Naive B cell (primary cell): ENCODE data around the gene PMM2. TPM values are rescaled to one million over a fixed set of nuclear protein-coding genes. Genes with fewer than 3 reads are reported as not detected.
"Not testable (repeated sequence)": the region's sequence is repeated elsewhere in the genome, so short reads cannot be mapped to it uniquely, and the experiment has no call there.

ENCODE experiments used
- ATAC-seq, 2 donors: fragments of 150-1000 bp; cut with Tn5 transposase; 2 replicates each; pipeline ENCODE4 v1.10.0; 2021; ENCODE audit warnings: low read depth in 2 of 2, mild to moderate bottlenecking in 2 of 2, moderate library complexity in 2 of 2
- DNase-seq: peaks from one replicate; pipeline ENCODE4 v3.0.0; 2022
- H3K27ac Mint-ChIP-seq, 6 donors: one replicate each; pipeline ENCODE4 v1.8.0; 2020 to 2022; ENCODE audit warnings: mild to moderate bottlenecking in 6 of 6, mixed read lengths in 6 of 6, moderate library complexity in 5 of 6, inconsistent platforms in 2 of 6
- H3K27me3 Mint-ChIP-seq, 3 donors: one replicate each; pipeline ENCODE4 v1.8.0; 2021 to 2022; ENCODE audit warnings: mixed read lengths in 3 of 3, mild to moderate bottlenecking in 1 of 3
- H3K36me3 Mint-ChIP-seq, 2 donors: one replicate each; pipeline ENCODE4 v1.8.0; 2020 to 2022; ENCODE audit warnings: mixed read lengths in 2 of 2, inconsistent platforms in 1 of 2, mild to moderate bottlenecking in 1 of 2
- H3K4me1 Mint-ChIP-seq, 3 donors: one replicate each; pipeline ENCODE4 v1.8.0; 2020 to 2022; ENCODE audit warnings: mixed read lengths in 3 of 3, inconsistent platforms in 1 of 3, mild to moderate bottlenecking in 1 of 3, moderate library complexity in 1 of 3
- H3K4me3 Mint-ChIP-seq, 8 donors: one replicate each; pipeline ENCODE4 v1.8.0; 2020 to 2022; ENCODE audit warnings: mild to moderate bottlenecking in 8 of 8, mixed read lengths in 8 of 8, moderate library complexity in 8 of 8, inconsistent platforms in 2 of 8
- H3K9me3 Mint-ChIP-seq, 7 donors: one replicate each; pipeline ENCODE4 v1.8.0; 2020 to 2022; ENCODE audit warnings: mixed read lengths in 7 of 7, mild to moderate bottlenecking in 5 of 7, inconsistent platforms in 2 of 7, moderate library complexity in 1 of 7
- polyA plus RNA-seq, 6 donors: library from polyadenylated mRNA; unstranded; fragments of 300-500 nt; fragmentation: Illumina TruSeq; gene quantifications; one replicate each; pipeline ENCODE4 v1.2.3, GENCODE V29; 2021; ENCODE audit warnings: low read depth in 6 of 6

Gene PMM2
- polyA plus RNA-seq, 6 donors from 2014 or later = 19.8 to 33.0 (median 25.1) TPM

DNA sequence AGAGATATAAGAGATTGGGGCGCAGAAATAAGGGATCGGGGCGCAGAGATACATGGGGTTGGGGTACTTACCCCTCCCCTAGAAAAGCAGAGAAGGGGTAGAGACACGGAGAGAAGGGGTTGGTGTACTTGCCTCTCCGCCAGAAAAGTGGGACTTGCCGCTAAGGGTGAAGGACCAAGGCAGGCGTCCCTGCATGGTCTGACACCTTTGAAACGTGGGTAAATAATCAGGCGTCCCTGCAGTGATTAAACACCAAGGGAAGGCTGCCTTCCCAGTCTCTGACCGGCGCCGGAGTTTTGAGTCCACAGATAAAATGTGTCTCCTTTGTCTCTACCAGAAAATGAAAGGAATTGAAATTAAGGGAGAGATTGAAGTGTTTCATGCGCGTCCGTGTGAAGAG is 40.0 kb downstream of the PMM2 start:
- DNase-seq, ATAC-seq, H3K36me3 Mint-ChIP-seq, H3K27me3 Mint-ChIP-seq, H3K9me3 Mint-ChIP-seq, H3K27ac Mint-ChIP-seq, H3K4me3 Mint-ChIP-seq: not testable (repeated sequence)
- peaks cover 0 to 17% (median 12%) of the 10 kb centered on the region in 3 donors for H3K4me1 Mint-ChIP-seq

DNA sequence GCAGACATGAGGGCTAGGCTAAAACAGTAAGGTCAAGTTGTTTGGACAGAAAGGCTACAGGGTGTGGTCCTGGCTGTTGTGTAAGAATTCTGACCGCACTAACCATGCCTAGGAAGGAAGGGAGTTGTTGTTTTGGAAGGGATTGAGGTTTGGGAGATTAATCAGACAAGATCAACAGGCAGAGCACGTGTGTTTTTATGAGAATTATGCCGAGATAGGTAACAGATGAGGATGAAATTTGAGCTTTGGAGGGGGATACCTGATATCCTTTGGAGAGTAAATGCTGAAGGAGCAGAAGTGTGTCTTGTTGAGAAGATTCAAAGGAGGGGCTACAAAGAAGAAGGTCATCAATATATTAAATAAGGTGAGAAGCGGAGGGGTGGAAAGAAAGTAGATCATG is 44.4 kb downstream of the PMM2 start:
- H3K27me3 Mint-ChIP-seq, H3K4me3 Mint-ChIP-seq, H3K9me3 Mint-ChIP-seq, DNase-seq, H3K36me3 Mint-ChIP-seq, ATAC-seq: not testable (repeated sequence)
- H3K27ac Mint-ChIP-seq = peak overlapping the region in 3 of 6 donors; percentile 51 to 82 (median 78)
- H3K4me1 Mint-ChIP-seq = peaks cover 8 to 32% (median 16%) of the 10 kb centered on the region in 3 donors

DNA sequence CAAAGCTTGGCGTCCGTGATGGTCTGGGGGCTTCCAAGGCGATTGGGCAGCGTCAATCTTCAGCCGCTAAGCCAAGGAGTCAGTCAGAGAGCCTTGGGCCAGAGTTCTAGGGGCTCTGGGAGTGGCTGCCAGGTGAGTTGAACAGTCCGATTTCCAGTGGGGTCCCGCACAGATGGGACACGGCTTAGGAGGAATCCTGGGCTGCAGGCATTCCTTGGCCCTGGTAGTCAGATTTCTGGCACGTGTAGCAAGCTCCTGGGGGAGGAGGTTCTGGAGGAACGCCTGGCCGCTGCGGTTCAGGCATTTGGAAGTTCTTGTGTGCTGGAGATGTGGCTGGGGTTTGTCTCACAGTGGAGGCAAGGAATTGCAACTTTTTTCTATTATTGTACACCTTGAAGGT is 45.7 kb downstream of the PMM2 start:
- H3K9me3 Mint-ChIP-seq, ATAC-seq, H3K36me3 Mint-ChIP-seq, H3K4me3 Mint-ChIP-seq, DNase-seq, H3K27me3 Mint-ChIP-seq: not testable (repeated sequence)
- peak overlapping the region in 1 of 6 donors; percentile 77 for H3K27ac Mint-ChIP-seq
- H3K4me1 Mint-ChIP-seq = peaks cover 8 to 32% (median 16%) of the 10 kb centered on the region in 3 donors

DNA sequence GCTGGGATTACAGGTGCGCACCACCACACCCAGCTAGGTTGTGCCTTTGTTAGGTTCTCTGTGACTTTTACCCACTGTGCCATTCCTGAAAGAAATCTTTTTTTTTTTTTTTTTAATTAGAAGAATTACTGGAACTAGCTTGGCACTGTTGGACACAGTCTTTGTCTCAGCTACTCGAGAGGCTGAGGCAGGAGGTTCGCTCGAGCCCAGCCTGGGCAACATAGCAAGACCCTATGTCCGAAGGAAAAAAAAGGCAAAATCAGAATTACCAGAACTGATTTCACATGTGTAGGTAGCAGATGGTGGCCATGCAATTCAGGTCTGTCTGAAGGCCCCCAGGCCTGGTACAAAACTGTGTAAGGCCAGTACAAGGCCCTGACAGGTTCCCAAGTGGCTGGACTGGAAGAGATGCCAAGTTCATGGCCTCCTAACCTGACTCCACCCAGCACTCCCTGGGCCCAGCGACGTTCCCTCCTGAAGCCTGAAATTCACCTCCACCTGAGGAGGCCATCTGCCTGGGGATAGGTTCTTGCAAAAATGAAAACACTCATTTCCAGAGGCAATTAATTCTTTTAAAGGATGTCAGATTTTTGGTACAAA is 48.2 kb downstream of the PMM2 start:
- Mint-ChIP-seq H3K4me1 (peaks cover 22 to 42% (median 29%) of the 10 kb centered on the region in 3 donors), H3K4me3 (no peak overlapping the region), H3K27ac (peak overlapping the region in 2 of 6 donors; percentile 78 to 89), H3K27me3 (no peaks in the 10 kb centered on the region), H3K9me3 (no peaks in the 10 kb centered on the region), H3K36me3 (peaks cover 0 to 11% of the 10 kb centered on the region in 2 donors)
- ATAC-seq (no peak), DNase-seq (no peak)

DNA sequence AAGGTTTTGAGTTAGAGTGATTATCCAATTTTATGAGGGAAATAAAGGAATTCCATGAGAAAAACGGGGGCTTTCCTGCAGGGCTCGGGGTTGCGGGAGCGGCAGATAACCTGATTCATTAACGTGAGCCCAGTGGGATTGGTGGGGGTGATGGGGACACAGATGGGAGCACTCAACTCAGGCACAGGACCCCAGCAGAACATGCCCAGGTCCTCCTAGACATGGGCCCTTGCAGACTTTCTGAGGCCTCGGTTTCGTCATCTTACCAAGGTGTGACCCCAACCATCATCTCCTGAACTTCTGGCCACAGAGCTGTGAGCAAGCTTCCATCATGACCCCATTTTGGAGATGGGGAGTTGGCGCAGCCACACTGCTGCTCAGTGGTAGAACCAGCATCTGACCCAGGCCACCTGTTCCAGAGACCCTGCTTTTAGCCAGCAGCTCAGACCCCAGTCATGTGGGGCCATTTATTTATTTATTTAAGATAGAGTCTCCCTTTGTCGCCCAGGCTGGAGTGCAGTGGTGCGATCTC is 48.8 kb downstream of the PMM2 start:
- Mint-ChIP-seq H3K4me3 (no peak overlapping the region), H3K36me3 (peaks cover 0 to 11% of the 10 kb centered on the region in 2 donors), H3K27me3 (no peaks in the 10 kb centered on the region), H3K9me3 (no peaks in the 10 kb centered on the region), H3K27ac (peak overlapping the region in 1 of 6 donors; percentile 81), H3K4me1 (peaks cover 29 to 44% (median 30%) of the 10 kb centered on the region in 3 donors)
- DNase-seq (no peak), ATAC-seq (no peak)

DNA sequence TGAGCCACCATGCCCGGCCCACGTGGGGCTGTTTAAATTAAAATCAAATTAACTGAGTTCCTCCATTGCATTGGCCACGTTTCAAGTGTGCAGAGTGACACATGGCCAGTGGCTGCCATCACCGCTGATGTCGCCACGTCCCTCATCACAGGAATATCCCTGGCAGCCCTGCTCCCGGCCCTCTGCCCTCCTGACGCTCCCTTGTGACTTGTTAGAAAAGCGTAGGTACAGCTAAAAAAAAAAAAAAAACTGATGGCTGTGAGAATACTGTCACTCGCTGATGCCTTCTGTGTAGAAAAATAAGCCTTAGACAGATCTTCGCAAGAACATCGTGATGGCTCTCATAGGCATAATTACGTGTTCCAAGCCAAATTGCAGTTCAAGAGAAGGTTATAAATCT is 49.5 kb downstream of the PMM2 start:
- Mint-ChIP-seq H3K36me3 (peaks cover 0 to 11% of the 10 kb centered on the region in 2 donors), H3K4me3 (no peak overlapping the region), H3K9me3 (no peaks in the 10 kb centered on the region), H3K27me3 (no peaks in the 10 kb centered on the region), H3K4me1 (peaks cover 28 to 44% (median 32%) of the 10 kb centered on the region in 3 donors), H3K27ac (no peak overlapping the region)
- ATAC-seq (no peak), DNase-seq (no peak)

DNA sequence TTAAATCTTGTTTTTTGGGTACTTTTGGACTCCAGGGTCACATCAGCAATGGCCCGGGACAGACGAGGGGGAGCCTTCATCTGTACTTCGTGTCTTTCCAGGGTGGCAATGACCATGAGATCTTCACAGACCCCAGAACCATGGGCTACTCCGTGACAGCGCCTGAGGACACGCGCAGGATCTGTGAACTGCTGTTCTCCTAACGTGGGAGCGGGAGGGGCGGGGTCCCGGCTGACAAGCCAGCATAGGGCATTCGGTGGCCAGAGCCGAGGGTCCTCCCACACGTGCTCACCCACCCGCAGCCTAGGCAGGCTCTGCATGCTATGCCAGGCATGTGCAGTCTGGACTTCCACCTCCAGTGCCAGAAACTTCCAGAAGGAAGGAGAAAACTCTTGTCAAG is 50.0 kb downstream of the PMM2 start:
- Mint-ChIP-seq H3K27ac (peak overlapping the region in 1 of 6 donors; percentile 24), H3K36me3 (peaks cover 0 to 11% of the 10 kb centered on the region in 2 donors), H3K4me3 (no peak overlapping the region), H3K27me3 (no peaks in the 10 kb centered on the region), H3K4me1 (peaks cover 23 to 39% (median 32%) of the 10 kb centered on the region in 3 donors), H3K9me3 (no peaks in the 10 kb centered on the region)
- ATAC-seq = no peak
- DNase-seq = no peak

DNA sequence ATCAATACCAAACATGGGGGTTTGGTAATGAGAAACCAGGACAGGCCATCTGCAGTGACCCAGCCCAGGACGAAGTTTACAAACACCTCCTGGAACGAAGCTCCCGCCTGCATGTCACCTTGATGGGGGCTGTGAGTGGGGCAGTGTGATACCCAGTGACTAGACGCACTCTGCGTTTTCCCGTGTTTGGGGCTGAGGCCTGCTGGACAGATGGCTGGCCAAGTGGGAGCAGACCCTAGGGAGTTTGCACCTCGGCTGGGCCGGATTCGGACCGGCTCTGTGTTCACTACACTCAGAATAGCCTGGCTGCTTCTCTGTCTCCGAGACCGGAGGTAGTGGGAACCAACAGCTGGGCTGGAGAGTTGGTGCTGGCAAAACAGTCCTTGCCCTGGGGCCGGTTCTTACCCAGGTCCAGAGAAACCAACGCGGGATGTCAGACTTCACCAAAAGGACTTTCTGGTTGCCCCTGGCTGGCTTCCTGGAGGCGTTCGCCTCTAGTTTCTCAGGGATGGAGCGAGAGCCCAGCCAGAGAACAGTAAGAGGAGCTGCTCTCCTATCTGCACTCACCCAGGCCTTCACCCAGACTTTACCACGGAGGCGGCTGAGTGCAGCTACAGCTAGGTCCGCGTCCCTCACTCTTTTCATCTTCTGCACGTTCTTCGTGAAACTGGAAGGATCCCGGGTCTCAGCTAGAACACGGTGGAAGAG is 50.7 kb downstream of the PMM2 start:
- H3K9me3 Mint-ChIP-seq = no peaks in the 10 kb centered on the region
- H3K27me3 Mint-ChIP-seq = no peaks in the 10 kb centered on the region
- DNase-seq (no peak), ATAC-seq (no peak)
- peaks cover 21 to 33% (median 32%) of the 10 kb centered on the region in 3 donors for H3K4me1 Mint-ChIP-seq
- H3K4me3 Mint-ChIP-seq = no peak overlapping the region
- peaks cover 0 to 11% of the 10 kb centered on the region in 2 donors for H3K36me3 Mint-ChIP-seq
- no peak overlapping the region for H3K27ac Mint-ChIP-seq

DNA sequence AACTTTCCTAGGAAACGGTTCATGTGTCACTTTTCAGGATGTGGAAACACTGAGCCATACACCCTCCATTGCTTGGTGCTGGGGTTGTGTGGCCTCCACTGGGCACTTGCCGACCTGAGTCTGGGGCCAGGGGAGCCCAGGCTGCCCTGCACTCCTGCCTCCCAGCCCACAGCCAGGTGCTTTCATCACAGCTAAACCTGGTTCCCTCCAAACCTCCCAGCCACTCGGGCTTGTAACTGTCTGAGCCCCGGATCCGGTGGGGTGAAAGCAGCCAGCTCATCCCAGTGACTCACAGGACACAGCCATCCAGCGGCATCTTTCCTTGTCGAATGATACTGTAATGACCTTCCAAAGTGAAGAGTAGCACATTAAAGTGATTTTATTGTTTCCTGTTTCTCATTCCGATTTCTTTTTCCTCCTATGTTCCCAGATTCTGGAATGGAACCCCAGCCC is 51.3 kb downstream of the PMM2 start:
- H3K27me3 Mint-ChIP-seq = no peaks in the 10 kb centered on the region
- peak overlapping the region in 1 of 6 donors; percentile 85 for H3K27ac Mint-ChIP-seq
- peaks cover 0 to 11% of the 10 kb centered on the region in 2 donors for H3K36me3 Mint-ChIP-seq
- H3K9me3 Mint-ChIP-seq = no peaks in the 10 kb centered on the region
- DNase-seq (no peak), ATAC-seq (no peak)
- H3K4me3 Mint-ChIP-seq = no peak overlapping the region
- peaks cover 17 to 32% (median 27%) of the 10 kb centered on the region in 3 donors for H3K4me1 Mint-ChIP-seq

DNA sequence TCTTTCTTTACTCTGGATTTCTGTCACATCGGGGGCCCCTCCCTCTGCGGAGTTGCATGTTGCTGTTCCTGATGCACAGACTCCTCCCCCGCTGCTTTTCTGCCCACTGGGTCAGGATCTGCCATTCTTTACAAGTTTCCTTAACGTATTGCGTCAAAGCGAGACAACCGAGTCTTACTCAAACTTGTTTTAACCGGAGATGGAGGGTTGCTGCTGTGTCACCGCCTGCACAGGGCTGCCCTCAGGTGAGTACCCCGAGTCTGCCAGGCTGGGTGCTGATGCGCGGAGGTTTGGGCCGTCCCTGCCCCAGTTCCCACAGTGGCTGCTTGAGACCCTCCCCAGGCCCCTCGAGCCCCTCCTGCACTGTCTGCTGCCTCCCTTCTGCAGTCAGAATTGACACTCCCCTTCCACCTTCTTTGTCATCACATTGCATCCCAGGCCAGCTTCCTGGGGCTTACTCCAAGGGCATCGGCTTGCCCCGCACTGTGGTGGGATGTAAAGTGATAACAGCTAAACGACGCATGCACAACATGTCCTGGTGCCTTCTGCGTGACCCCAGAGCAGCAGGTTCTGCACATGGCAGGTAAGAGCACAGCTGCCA is 51.9 kb downstream of the PMM2 start:
- no peak overlapping the region for H3K4me3 Mint-ChIP-seq
- DNase-seq = no peak
- H3K4me1 Mint-ChIP-seq = peaks cover 17 to 28% (median 22%) of the 10 kb centered on the region in 3 donors
- H3K36me3 Mint-ChIP-seq = peaks cover 0 to 11% of the 10 kb centered on the region in 2 donors
- no peak for ATAC-seq
- H3K27me3 Mint-ChIP-seq = no peaks in the 10 kb centered on the region
- H3K9me3 Mint-ChIP-seq = no peaks in the 10 kb centered on the region
- H3K27ac Mint-ChIP-seq = peak overlapping the region in 2 of 6 donors; percentile 27 to 85

DNA sequence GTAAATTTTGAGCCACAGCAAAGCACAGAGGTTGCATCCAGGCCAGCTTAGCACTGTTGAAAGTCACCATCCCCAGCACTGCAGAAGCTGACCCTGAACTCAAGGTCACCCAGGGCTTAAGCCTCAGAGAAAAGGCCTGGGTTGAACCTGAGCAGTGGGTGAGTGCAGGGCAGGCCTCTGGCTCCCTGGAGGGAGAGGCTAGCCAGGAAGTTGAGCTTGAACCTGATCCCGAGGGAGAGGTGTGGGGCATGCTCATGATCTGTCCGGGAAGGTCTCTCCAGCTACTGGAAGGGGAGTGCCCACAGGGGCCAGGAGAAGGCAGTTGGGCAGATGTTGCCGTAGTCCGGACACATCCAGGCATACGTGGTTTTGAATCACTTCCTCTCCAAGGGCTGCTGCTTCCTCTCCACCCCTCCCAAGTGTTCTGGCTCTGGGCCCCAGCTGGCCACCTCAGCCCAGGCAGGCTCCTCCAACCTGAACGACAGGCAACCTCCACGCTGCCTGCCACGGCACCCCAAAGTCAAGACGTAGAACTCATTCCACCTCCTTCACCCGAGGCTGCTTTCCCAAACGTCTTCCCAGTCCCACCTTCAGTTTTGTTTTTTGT is 52.7 kb downstream of the PMM2 start:
- peak overlapping the region in 5 of 6 donors; percentile 27 to 95 (median 87) for H3K27ac Mint-ChIP-seq
- H3K4me3 Mint-ChIP-seq = peak overlapping the region in 1 of 8 donors; percentile 51
- peaks cover 13 to 24% (median 14%) of the 10 kb centered on the region in 3 donors for H3K4me1 Mint-ChIP-seq
- no peaks in the 10 kb centered on the region for H3K27me3 Mint-ChIP-seq
- DNase-seq (no peak), ATAC-seq (peak; percentile 25 to 47)
- H3K36me3 Mint-ChIP-seq = peaks cover 0 to 16% of the 10 kb centered on the region in 2 donors
- H3K9me3 Mint-ChIP-seq = no peaks in the 10 kb centered on the region

DNA sequence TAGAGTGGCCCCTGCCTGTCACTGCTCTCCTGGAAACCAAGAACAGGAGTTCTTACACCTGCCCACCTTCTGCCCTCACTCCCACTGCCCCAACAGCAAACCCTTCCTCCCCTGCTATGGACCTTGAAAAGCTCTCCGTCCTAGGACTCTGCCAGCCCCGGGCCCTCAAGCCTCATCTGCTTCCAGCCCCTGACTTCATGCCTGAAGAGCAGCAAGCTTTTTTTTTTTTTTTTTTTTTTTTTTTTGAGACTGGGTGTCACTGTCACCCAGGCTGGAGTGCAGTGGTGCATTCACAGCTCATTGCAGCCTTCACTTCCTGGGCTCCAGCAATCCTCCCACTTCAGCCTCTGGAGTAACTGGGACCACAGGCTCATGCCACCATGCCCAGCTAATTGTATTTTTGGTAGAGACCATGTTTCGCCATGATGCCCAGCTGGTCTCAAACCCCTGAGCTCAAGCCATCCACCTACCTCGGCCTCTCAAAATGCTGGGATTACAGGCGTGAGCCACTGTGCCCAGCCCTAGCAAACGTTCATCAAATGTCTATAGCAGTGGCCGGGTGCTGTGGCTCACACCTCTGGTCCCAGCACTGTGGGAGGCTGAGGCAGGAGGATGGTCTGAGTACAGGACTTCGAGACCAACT is 54.2 kb downstream of the PMM2 start:
- peak overlapping the region in 4 of 6 donors; percentile 27 to 89 (median 50) for H3K27ac Mint-ChIP-seq
- DNase-seq (no peak), ATAC-seq (no peak)
- no peaks in the 10 kb centered on the region for H3K9me3 Mint-ChIP-seq
- H3K36me3 Mint-ChIP-seq = peaks cover 0 to 16% of the 10 kb centered on the region in 2 donors
- peak overlapping the region in 1 of 8 donors; percentile 6 for H3K4me3 Mint-ChIP-seq
- H3K27me3 Mint-ChIP-seq = no peaks in the 10 kb centered on the region
- H3K4me1 Mint-ChIP-seq = peaks cover 13 to 26% (median 14%) of the 10 kb centered on the region in 3 donors

DNA sequence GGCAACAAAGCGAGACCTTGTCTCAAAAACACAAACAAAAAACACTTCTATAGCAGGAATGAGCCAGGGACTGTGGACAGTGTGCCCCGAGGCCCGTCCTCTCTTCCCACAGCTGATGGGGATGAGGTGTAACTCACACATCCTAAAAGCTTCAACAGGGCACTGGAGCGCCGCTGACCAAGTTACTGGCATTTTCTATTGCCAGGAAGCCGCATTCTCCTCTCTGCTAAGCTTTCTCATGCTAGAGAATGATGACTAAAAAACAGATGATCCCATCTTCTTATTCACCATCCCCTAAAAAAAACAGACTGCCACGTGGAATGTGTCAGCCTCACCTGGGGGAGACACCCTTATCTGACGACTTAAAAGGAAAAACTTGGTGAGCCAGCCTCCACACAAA is 54.9 kb downstream of the PMM2 start:
- Mint-ChIP-seq H3K27me3 (no peaks in the 10 kb centered on the region), H3K4me1 (peaks cover 14 to 27% (median 15%) of the 10 kb centered on the region in 3 donors), H3K36me3 (peaks cover 0 to 16% of the 10 kb centered on the region in 2 donors), H3K27ac (peak overlapping the region in 2 of 6 donors; percentile 10 to 32), H3K9me3 (no peaks in the 10 kb centered on the region), H3K4me3 (no peak overlapping the region)
- DNase-seq = no peak
- no peak for ATAC-seq
